Adipose tissue (tissue), 3 donors: ENCODE results near the gene DDX52. TPM values are rescaled to one million over a fixed set of nuclear protein-coding genes. Genes with fewer than 3 reads are reported as not detected.
"Not testable (repeated sequence)": the region's sequence is repeated elsewhere in the genome, so short reads cannot be mapped to it uniquely, and the experiment has no call there.

Experiments used
- H3K27ac ChIP-seq: one replicate; pipeline ENCODE4 v1.5.1; 2013; ENCODE audit warnings: low read depth, low read length
- WGBS, 3 donors: extraction: QIAGEN DNeasy Blood & Tissue Kit; methylation state at CpG; one replicate each; pipeline ENCODE4 v1.1.7; 2013; 5-methylcytosine and 5-hydroxymethylcytosine counted together
- polyA plus RNA-seq, 3 donors: library from polyadenylated mRNA; stranded (reverse); fragments of 200-250 nt; gene quantifications; one replicate each; pipeline ENCODE4 v1.2.3, GENCODE V29; 2013
- donor health status: healthy with polysubstance abuse.
- donor health status: Bipolar disorder and iron deficiency.
- donor health status: healthy.

DDX52 gene
- polyA plus RNA-seq, 3 donors: 4.6 to 7.9 (median 6.4) TPM

- H3K27ac ChIP-seq: no peak overlapping the region
- 65 to 72% (median 69%) methylated on average over 1 of the region's 1 CpG for WGBS, 3 donors
Observed at GRCh38 chr17:37661400-37662014, 18.3 kb upstream of the DDX52 start.

GRCh38 chr17:37659925-37660324 is 16.7 kb upstream of the DDX52 start:
- H3K27ac ChIP-seq: no peak overlapping the region
- WGBS, 3 donors: 70 to 80% (median 78%) methylated on average over 5 of the region's 5 CpGs

GRCh38 chr17:37657202-37657601 is 14.0 kb upstream of the DDX52 start:
- H3K27ac ChIP-seq: no peak overlapping the region
- WGBS, 3 donors: 61 to 83% (median 62%) methylated on average over 1 of the region's 1 CpG

- no peak overlapping the region for H3K27ac ChIP-seq
- 67 to 74% (median 68%) methylated on average over 2 of the region's 2 CpGs for WGBS, 3 donors
Observed at GRCh38 chr17:37651849-37652248, 8.6 kb upstream of the DDX52 start.

- no peak overlapping the region for H3K27ac ChIP-seq
- 49 to 64% (median 60%) methylated on average over 6 of the region's 6 CpGs for WGBS, 3 donors
Observed at GRCh38 chr17:37650419-37651003, 7.3 kb upstream of the DDX52 start.

- no peak overlapping the region for H3K27ac ChIP-seq
- 42 to 57% (median 43%) methylated on average over 2 of the region's 2 CpGs for WGBS, 3 donors
Observed at GRCh38 chr17:37648555-37648954, 5.3 kb upstream of the DDX52 start.

GRCh38 chr17:37647856-37648255 is 4.6 kb upstream of the DDX52 start:
- 71 to 84% (median 80%) methylated on average over 1 of the region's 1 CpG for WGBS, 3 donors
- no peak overlapping the region for H3K27ac ChIP-seq

- no peak overlapping the region for H3K27ac ChIP-seq
- WGBS, 3 donors: 6 to 29% (median 21%) methylated on average over 3 of the region's 3 CpGs
Observed at GRCh38 chr17:37643869-37644268, 623 bp upstream of the DDX52 start.

- WGBS, 3 donors: 1 to 2% (median 1%) methylated on average over 7 of the region's 7 CpGs
- H3K27ac ChIP-seq: no peak overlapping the region
Observed at GRCh38 chr17:37642681-37643080, 565 bp downstream of the DDX52 start.

- no peak overlapping the region for H3K27ac ChIP-seq
Observed at GRCh38 chr17:37640015-37640414, 3.2 kb downstream of the DDX52 start.

GRCh38 chr17:37637956-37638355 is 5.3 kb downstream of the DDX52 start:
- H3K27ac ChIP-seq: no peak overlapping the region

GRCh38 chr17:37616430-37616829 is 26.8 kb downstream of the DDX52 start:
- not testable (repeated sequence) for H3K27ac ChIP-seq
- WGBS, 3 donors: 91 to 97% (median 92%) methylated on average over 6 of the region's 6 CpGs

GRCh38 chr17:37614823-37615222 is 28.4 kb downstream of the DDX52 start:
- H3K27ac ChIP-seq: no peak overlapping the region
- 76 to 97% (median 96%) methylated on average over 2 of the region's 2 CpGs for WGBS, 3 donors

GRCh38 chr17:37614391-37614790 is 28.9 kb downstream of the DDX52 start:
- 90 to 93% (median 92%) methylated on average over 5 of the region's 5 CpGs for WGBS, 3 donors
- no peak overlapping the region for H3K27ac ChIP-seq

- no peak overlapping the region for H3K27ac ChIP-seq
- WGBS, 3 donors: 90 to 94% (median 92%) methylated on average over 1 of the region's 1 CpG
Observed at GRCh38 chr17:37610971-37611370, 32.3 kb downstream of the DDX52 start.

- WGBS, 3 donors: 86 to 91% (median 90%) methylated on average over 5 of the region's 5 CpGs
- not testable (repeated sequence) for H3K27ac ChIP-seq
Observed at GRCh38 chr17:37610041-37610420, 33.2 kb downstream of the DDX52 start.

- H3K27ac ChIP-seq: no peak within 1 kb of the TSS
- WGBS, 3 donors: 1 to 3% (median 2%) methylated on average over 52 to 60 of the region's 60 CpGs
Observed at GRCh38 chr17:37609170-37610040, 33.8 kb downstream of the DDX52 start, which contains the start of gene SYNRG. Gene SYNRG, minus strand, starts transcription at chr17:37609418. Its CDS starts 63 bp downstream, at chr17:37609355.

GRCh38 chr17:37608351-37609169 is 34.7 kb downstream of the DDX52 start:
- WGBS, 3 donors: 0 to 1% (median 1%) methylated on average over 25 to 26 of the region's 26 CpGs

More at GRCh38 chr17:37608351-37609169, 34.7 kb downstream of the DDX52 start:
- H3K27ac ChIP-seq: no peak overlapping the region
